Kidney (tissue), 14 donors: ENCODE measurements around the gene ZNF335. TPM values are rescaled to one million over a fixed set of nuclear protein-coding genes. Genes with fewer than 3 reads are reported as not detected.

Source experiments
- DNase-seq, 5 donors: peaks; one replicate each; pipeline ENCODE4 v3.0.0-alpha.2; 2013 to 2020
- FAIRE-seq: peaks from 2 replicates; lab custom pipeline; 2012; peaks lifted over from hg19 to GRCh38; lab: Jason Lieb, UNC
- H3K27ac ChIP-seq, 2 donors: one replicate each; pipeline ENCODE4 v1.7.0; 2013; ENCODE audit warnings: low read depth in 2 of 2, low read length in 2 of 2, inconsistent platforms in 1 of 2
- H3K27me3 ChIP-seq: one replicate; pipeline ENCODE4 v1.7.1; 2013; ENCODE audit warnings: low read length, inconsistent platforms; ENCODE audit not compliant: control insufficient read depth, insufficient read depth
- H3K36me3 ChIP-seq, 3 donors: one replicate each; pipeline versions ENCODE4 v1.7.0 to v1.7.1; 2013; ENCODE audit warnings: low read length in 3 of 3, control low read depth in 1 of 3, inconsistent platforms in 1 of 3; ENCODE audit not compliant: insufficient read depth in 3 of 3, control insufficient read depth in 2 of 3
- H3K4me1 ChIP-seq, 3 donors: one replicate each; pipeline versions ENCODE4 v1.7.0 to v1.7.1; 2013; ENCODE audit warnings: low read length in 3 of 3, inconsistent platforms in 1 of 3, low read depth in 1 of 3; ENCODE audit not compliant: control insufficient read depth in 2 of 3, insufficient read depth in 2 of 3
- H3K4me3 ChIP-seq, 3 donors: one replicate each; pipeline versions ENCODE4 v1.7.0 to v1.8.1; 2013; ENCODE audit warnings: low read length in 3 of 3, control low read depth in 1 of 3, inconsistent platforms in 1 of 3
- H3K9ac ChIP-seq, 3 donors: one replicate each; pipeline versions ENCODE4 v1.7.0 to v1.7.1; 2013; ENCODE audit warnings: low read length in 3 of 3, control low read depth in 1 of 3, inconsistent platforms in 1 of 3
- H3K9me3 ChIP-seq, 3 donors: one replicate each; pipeline versions ENCODE4 v1.7.0 to v1.7.1; 2013; ENCODE audit warnings: low read length in 3 of 3, control low read depth in 1 of 3, inconsistent platforms in 1 of 3; ENCODE audit not compliant: control insufficient read depth in 2 of 3, insufficient read depth in 1 of 3
- intact Hi-C: fragments of 100-400 bp; cut with DNase I; formaldehyde crosslinking; loops from one replicate; pipeline ENCODE4 v1.11.1; 2022
- polyA plus RNA-seq: library from polyadenylated mRNA; stranded (reverse); fragments of 350-450 nt; fragmentation: Illumina TruSeq; extraction: RNeasy Lipid Tissue Mini Kit (QIAGEN cat#74804); gene quantifications from one replicate; pipeline ENCODE4 v1.2.3, GENCODE V29; 2014; ENCODE audit warnings: low read depth, low replicate concordance; ENCODE audit not compliant: insufficient read depth
- total RNA-seq: library from RNA; stranded (reverse); fragmentation: NEBNext Ultra II Directional; extraction: Animal tissue kit (Norgen Biotek cat#: 25700); gene quantifications from one replicate; pipeline ENCODE4 v1.2.1, GENCODE V29; 2021
- TF ChIP-seq, protein P1 (sequence below): IDR thresholded peaks from 3 replicates; pipeline ENCODE4 v1.5.1; 2012; ENCODE audit warnings: mild to moderate bottlenecking, moderate library complexity, borderline replicate concordance; ENCODE audit not compliant: insufficient read depth; ENCODE audit errors: extremely low read depth
- donor health status: control.
- donor health status: control.
- donor health status: control.
- donor health status: control.
- donor health status: control.
- donor health status: DM: yes; HTN: yes; CAD: no.
- donor health status: Normal renal cell carcinoma (clear cell type).

ZNF335 gene
- total and polyA plus RNA-seq, 2 donors from 2014 or later: 5.7 to 22.3 TPM

DNA sequence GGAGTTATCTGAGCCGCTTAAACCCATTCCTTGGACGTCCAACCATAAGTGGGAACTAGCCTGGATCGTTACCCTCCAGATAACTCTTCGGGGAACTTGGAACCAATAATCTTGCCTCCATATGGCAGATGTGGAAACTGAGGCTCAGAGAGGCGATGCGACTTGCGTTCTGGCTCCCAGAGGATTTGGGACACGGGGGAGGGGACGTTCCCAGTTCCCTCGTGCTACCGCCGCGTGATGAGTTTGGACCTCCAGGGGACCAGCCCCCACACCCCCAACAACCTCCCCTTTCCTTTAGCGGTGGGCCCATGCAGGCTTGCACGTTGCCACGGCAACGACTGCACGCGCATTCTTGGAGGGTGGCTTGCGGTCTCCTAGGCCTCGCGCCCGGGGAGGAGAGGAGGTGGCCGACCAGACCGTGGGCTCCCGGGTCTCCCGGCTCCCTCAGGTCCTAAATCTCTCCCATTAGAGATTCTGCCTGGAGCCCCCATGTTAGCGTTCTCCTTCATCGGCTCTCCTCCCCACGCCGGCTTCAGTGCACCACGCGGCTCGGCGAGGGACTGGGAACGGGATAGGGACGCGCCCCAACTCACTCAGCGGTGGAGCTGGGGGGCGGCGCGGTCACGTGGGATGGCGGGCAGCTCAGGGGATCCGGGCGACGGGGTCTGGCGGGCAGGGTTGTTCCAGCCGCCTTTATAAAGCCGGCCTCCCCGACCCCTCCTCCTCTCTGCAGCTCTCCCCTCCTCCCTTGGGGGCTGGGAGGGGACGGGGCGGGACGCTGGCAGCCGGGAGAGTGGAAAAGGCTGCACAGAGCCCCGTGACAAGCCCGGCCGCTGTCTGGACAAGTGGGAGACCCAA lies 60.3 kb downstream of the ZNF335 start, which contains the start of gene PLTP:
PLTP (minus strand) TSS at position 670 of the 858 bp plus-strand sequence. CDS start 703 bp downstream, outside the sequence.
- FAIRE-seq: no peak
- H3K4me1 ChIP-seq: peaks cover 0 to 8% (median 0%) of the 10 kb centered on the region in 3 donors
- H3K27ac ChIP-seq: peak within 1 kb of the TSS; percentile 80 to 89
- H3K9me3 ChIP-seq: no peaks in the 10 kb centered on the region
- TF ChIP-seq, protein P1, sequence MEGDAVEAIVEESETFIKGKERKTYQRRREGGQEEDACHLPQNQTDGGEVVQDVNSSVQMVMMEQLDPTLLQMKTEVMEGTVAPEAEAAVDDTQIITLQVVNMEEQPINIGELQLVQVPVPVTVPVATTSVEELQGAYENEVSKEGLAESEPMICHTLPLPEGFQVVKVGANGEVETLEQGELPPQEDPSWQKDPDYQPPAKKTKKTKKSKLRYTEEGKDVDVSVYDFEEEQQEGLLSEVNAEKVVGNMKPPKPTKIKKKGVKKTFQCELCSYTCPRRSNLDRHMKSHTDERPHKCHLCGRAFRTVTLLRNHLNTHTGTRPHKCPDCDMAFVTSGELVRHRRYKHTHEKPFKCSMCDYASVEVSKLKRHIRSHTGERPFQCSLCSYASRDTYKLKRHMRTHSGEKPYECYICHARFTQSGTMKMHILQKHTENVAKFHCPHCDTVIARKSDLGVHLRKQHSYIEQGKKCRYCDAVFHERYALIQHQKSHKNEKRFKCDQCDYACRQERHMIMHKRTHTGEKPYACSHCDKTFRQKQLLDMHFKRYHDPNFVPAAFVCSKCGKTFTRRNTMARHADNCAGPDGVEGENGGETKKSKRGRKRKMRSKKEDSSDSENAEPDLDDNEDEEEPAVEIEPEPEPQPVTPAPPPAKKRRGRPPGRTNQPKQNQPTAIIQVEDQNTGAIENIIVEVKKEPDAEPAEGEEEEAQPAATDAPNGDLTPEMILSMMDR: no peak
- intact Hi-C loops: no loop called here
- peak within 1 kb of the TSS; percentile 62 to 70 (median 67) for H3K4me3 ChIP-seq
- H3K27me3 ChIP-seq: no peaks in the 10 kb centered on the region
- no peaks in the 10 kb centered on the region for H3K36me3 ChIP-seq
- DNase-seq: peak; percentile 80 to 95 (median 91)
- peak within 1 kb of the TSS; percentile 29 to 57 (median 55) for H3K9ac ChIP-seq

DNA sequence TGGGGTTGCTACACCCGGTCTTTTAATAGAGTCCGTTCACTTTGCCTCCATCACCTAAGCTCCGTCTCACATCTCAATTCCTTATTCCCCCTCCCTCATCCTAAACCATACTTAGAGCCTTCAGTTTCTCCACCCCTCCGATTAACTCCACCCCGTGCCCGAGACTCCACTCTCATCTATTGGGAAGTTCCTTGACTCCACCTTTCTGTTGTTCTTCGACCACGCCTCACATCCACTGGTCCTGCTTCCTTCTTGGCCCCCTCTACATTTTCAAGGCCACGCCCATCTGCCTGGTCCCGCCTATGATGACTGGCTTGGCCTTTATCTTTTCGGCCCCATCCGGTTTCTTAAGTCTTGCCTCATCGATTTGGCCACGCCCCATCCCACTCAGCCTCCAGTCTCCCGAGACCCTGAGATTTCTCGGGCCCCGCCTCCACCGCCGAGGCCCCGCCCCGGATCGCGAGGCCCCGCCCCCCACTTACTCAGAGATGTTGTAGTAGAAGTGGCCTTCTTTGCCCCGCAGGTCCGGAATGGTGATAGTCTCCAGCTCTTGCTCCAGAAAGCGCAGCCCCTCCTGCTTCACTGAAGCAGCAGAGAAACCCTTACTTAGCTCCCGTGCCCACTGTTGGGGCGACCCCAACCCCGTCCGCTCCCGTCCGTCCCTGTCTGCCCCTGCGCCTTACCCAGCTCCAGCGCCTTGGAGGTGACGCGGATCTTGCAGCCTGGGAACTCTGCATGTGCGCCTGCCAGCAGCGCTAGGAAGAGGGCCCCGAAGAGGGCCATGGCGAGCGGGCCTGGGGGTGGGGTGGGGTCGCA lies 61.1 kb downstream of the ZNF335 start:
- FAIRE-seq (peak; percentile 54), DNase-seq (peak; percentile 98 to 99 (median 99))
- Histone ChIP-seq H3K27me3 (no peaks in the 10 kb centered on the region), H3K9ac (peak overlapping the region; percentile 29 to 57 (median 55)), H3K4me1 (peaks cover 0 to 8% (median 0%) of the 10 kb centered on the region in 3 donors), H3K36me3 (no peaks in the 10 kb centered on the region), H3K9me3 (no peaks in the 10 kb centered on the region), H3K4me3 (peak overlapping the region; percentile 62 to 70 (median 67)), H3K27ac (peak overlapping the region; percentile 80 to 89)
- intact Hi-C loops: no loop called here
- TF ChIP-seq, protein P1: no peak

DNA sequence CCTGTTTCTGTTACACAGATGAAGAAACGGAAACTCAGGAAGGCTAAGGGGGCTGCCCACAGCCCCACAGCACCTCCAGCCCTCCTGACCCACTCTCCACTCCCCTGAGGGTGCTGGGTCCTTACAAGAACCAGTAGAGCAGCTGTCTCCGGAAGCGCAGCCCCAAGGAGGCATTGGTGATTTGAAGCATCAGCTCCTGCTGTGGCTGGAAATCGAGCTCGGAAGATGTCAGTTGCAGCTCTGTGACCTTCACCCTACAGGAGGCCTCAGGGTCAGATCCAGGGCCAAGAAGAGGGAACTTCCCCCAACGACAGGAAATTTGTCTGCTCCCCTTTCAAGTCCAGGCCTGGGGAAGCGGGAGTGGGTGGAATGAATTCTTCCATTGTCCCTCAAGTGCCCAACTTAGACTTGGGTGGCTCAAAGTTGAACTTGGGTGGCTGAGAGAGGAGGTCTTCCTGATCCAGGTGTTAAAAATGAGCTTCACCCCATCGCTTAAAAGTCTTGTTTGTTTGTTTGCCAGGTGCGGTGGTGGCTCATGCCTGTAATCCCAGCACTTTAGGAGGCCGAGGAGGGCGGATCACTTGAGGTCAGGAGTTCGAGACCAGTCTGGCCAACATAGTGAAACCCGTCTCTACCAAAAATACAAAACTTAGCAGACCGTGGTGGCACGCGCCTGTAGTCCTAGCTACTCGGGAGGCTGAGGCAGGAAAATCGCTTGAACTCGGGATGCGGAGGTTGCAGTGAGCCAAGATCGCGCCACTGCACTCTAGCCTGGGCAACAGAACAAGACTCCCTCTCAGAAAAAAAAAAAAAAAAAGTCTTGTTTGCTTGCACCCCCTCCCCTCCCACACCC lies 62.0 kb downstream of the ZNF335 start:
- peaks cover 0 to 8% (median 0%) of the 10 kb centered on the region in 3 donors for H3K4me1 ChIP-seq
- H3K27me3 ChIP-seq: no peaks in the 10 kb centered on the region
- peak in 1 of 5 donors; percentile 56 for DNase-seq
- no peak overlapping the region for H3K4me3 ChIP-seq
- no peak overlapping the region for H3K9ac ChIP-seq
- TF ChIP-seq, protein P1: no peak
- H3K36me3 ChIP-seq: no peaks in the 10 kb centered on the region
- no peaks in the 10 kb centered on the region for H3K9me3 ChIP-seq
- intact Hi-C loops: no loop called here
- no peak for FAIRE-seq
- peak overlapping the region in 1 of 2 donors; percentile 65 for H3K27ac ChIP-seq
